ENCODE data around the gene ELMOD1. TPM values are rescaled to one million over a fixed set of nuclear protein-coding genes. Genes with fewer than 3 reads are reported as not detected.

Gene ELMOD1
- total RNA-seq, 2 donors from 2014 or later = not detected

GRCh38 chr11:107648242-107648641 lies 57.3 kb downstream of the ELMOD1 start:
- Histone ChIP-seq H3K27ac (no peak overlapping the region), H3K4me1 (no peaks in the 10 kb centered on the region), H3K27me3 (no peaks in the 10 kb centered on the region), H3K36me3 (replicated peaks in 1 of 2; ENCODE audit: insufficient read depth in 1 of 2, low read depth in 2 of 2) (no peaks in the 10 kb centered on the region), H3K4me3 (no peak overlapping the region), H3K9me3 (no peaks in the 10 kb centered on the region)
- TF ChIP-seq POLR2A (IDR thresholded peaks at IDR 0.05) = no peak
- no peak for TF ChIP-seq CTCF (IDR thresholded peaks at IDR 0.05)
- no peak for DNase-seq
- WGBS, 2 donors = 61 to 65% methylated on average over 3 of the region's 3 CpGs
- ATAC-seq = no peak
- intact Hi-C loops (cut with DNase I) = no loop called here

- H3K27ac ChIP-seq = no peak overlapping the region
- ATAC-seq (no peak), DNase-seq (no peak)
- intact Hi-C loops (cut with DNase I) = no loop called here
- no peaks in the 10 kb centered on the region for H3K27me3 ChIP-seq
- no peak overlapping the region for H3K4me3 ChIP-seq
- H3K36me3 ChIP-seq (replicated peaks in 1 of 2; ENCODE audit: insufficient read depth in 1 of 2, low read depth in 2 of 2) = no peaks in the 10 kb centered on the region
- TF ChIP-seq POLR2A (IDR thresholded peaks at IDR 0.05) (no peak), CTCF (IDR thresholded peaks at IDR 0.05) (no peak)
- no peaks in the 10 kb centered on the region for H3K9me3 ChIP-seq
- 65 to 72% methylated on average over 4 of the region's 4 CpGs for WGBS, 2 donors
- H3K4me1 ChIP-seq = no peaks in the 10 kb centered on the region
These were observed 60.7 kb downstream of the ELMOD1 start for GRCh38 chr11:107651672-107652071.

- Histone ChIP-seq H3K27ac (no peak overlapping the region), H3K36me3 (replicated peaks in 1 of 2; ENCODE audit: insufficient read depth in 1 of 2, low read depth in 2 of 2) (no peaks in the 10 kb centered on the region), H3K27me3 (no peaks in the 10 kb centered on the region), H3K4me3 (no peak overlapping the region), H3K9me3 (no peaks in the 10 kb centered on the region), H3K4me1 (no peaks in the 10 kb centered on the region)
- TF ChIP-seq CTCF (IDR thresholded peaks at IDR 0.05) = no peak
- WGBS, 2 donors = 73 to 83% methylated on average over 1 of the region's 1 CpG
- ATAC-seq (no peak), DNase-seq (no peak)
- intact Hi-C loops (cut with DNase I) = no loop called here
These were observed 62.1 kb downstream of the ELMOD1 start for GRCh38 chr11:107653076-107653475.

GRCh38 chr11:107655602-107656001 lies 64.7 kb downstream of the ELMOD1 start:
- 51 to 57% methylated on average over 4 of the region's 4 CpGs for WGBS, 2 donors
- intact Hi-C loops (cut with DNase I) = no loop called here
- Histone ChIP-seq H3K9me3 (no peaks in the 10 kb centered on the region), H3K27ac (no peak overlapping the region), H3K27me3 (no peaks in the 10 kb centered on the region), H3K36me3 (replicated peaks in 1 of 2; ENCODE audit: insufficient read depth in 1 of 2, low read depth in 2 of 2) (no peaks in the 10 kb centered on the region), H3K4me1 (no peaks in the 10 kb centered on the region), H3K4me3 (no peak overlapping the region)
- no peak for ATAC-seq
- TF ChIP-seq CTCF (IDR thresholded peaks at IDR 0.05) (no peak), POLR2A (IDR thresholded peaks at IDR 0.05) (no peak)
- DNase-seq = no peak

- Histone ChIP-seq H3K9me3 (no peaks in the 10 kb centered on the region), H3K4me3 (no peak overlapping the region), H3K36me3 (replicated peaks in 1 of 2; ENCODE audit: insufficient read depth in 1 of 2, low read depth in 2 of 2) (no peaks in the 10 kb centered on the region), H3K4me1 (no peaks in the 10 kb centered on the region), H3K27me3 (no peaks in the 10 kb centered on the region), H3K27ac (no peak overlapping the region)
- ATAC-seq = no peak
- TF ChIP-seq CTCF (IDR thresholded peaks at IDR 0.05) = no peak
- TF ChIP-seq POLR2A (IDR thresholded peaks at IDR 0.05) = no peak
- DNase-seq = no peak
- intact Hi-C loops (cut with DNase I) = no loop called here
These were observed 68.4 kb downstream of the ELMOD1 start for GRCh38 chr11:107659310-107659709.
